ENCODE measurements around the gene GLYAT.

DNA sequence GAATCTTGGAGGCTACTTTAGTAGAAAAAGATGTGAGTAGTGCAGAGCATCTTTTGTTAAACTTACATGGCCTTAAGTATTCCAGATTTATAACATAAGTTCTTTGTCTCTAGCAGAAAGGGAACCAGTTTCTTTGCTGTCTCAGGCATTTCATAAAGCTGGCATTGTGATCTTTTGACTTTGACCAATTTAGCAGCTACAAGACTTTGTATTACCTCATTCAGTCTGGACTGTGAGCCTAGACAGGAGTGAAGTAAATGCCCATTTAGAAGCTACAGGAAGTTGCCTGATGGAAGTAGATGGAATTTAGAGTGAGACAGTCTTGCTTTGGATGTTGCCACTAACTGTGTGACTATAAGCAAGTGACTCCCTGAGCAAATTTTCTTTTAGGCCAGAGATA, 25.7 kb upstream of the GLYAT start:
- TF ChIP-seq, protein P1, sequence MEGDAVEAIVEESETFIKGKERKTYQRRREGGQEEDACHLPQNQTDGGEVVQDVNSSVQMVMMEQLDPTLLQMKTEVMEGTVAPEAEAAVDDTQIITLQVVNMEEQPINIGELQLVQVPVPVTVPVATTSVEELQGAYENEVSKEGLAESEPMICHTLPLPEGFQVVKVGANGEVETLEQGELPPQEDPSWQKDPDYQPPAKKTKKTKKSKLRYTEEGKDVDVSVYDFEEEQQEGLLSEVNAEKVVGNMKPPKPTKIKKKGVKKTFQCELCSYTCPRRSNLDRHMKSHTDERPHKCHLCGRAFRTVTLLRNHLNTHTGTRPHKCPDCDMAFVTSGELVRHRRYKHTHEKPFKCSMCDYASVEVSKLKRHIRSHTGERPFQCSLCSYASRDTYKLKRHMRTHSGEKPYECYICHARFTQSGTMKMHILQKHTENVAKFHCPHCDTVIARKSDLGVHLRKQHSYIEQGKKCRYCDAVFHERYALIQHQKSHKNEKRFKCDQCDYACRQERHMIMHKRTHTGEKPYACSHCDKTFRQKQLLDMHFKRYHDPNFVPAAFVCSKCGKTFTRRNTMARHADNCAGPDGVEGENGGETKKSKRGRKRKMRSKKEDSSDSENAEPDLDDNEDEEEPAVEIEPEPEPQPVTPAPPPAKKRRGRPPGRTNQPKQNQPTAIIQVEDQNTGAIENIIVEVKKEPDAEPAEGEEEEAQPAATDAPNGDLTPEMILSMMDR (IDR thresholded peaks at IDR 0.05) = no peak
- no peak for TF ChIP-seq EP300 (IDR thresholded peaks at IDR 0.05)
- TF ChIP-seq POLR2A (IDR thresholded peaks at IDR 0.05) = no peak

All from gastroesophageal sphincter (tissue), 3 donors.